ENCODE results near the gene SETD9.

SETD9 gene

GRCh38 chr5:56909294-56910209 is at the start of gene SETD9:
SETD9 (plus strand) TSS chr5:56909596; CDS start chr5:56909646, 50 bp downstream.
- DNase-seq = peak; percentile 96

GRCh38 chr5:56861893-56862485 is 47.4 kb upstream of the SETD9 start:
- DNase-seq = peak; percentile 39

- DNase-seq = no peak
Observed at GRCh38 chr5:56862909-56863308, 46.5 kb upstream of the SETD9 start.

- DNase-seq = no peak
Observed at GRCh38 chr5:56871777-56872176, 37.6 kb upstream of the SETD9 start.

GRCh38 chr5:56873056-56873455 is 36.3 kb upstream of the SETD9 start:
- DNase-seq = no peak

GRCh38 chr5:56876327-56876726 is 33.1 kb upstream of the SETD9 start:
- DNase-seq = no peak

- no peak for DNase-seq
Observed at GRCh38 chr5:56881571-56881970, 27.8 kb upstream of the SETD9 start.

- no peak for DNase-seq
Observed at GRCh38 chr5:56893251-56893951, 16.0 kb upstream of the SETD9 start.

- DNase-seq = no peak
Observed at GRCh38 chr5:56896763-56897162, 12.6 kb upstream of the SETD9 start.

- DNase-seq = no peak
Observed at GRCh38 chr5:56898213-56898612, 11.2 kb upstream of the SETD9 start.

- no peak for DNase-seq
Observed at GRCh38 chr5:56900395-56900794, 9.0 kb upstream of the SETD9 start.

- DNase-seq = peak; percentile 39
Observed at GRCh38 chr5:56900858-56901578, 8.4 kb upstream of the SETD9 start.

- DNase-seq = peak; percentile 63
Observed at GRCh38 chr5:56908942-56909293, 478 bp upstream of the SETD9 start.

- peak; percentile 64 for DNase-seq
Observed at GRCh38 chr5:56910210-56910965, 992 bp downstream of the SETD9 start.

- DNase-seq = no peak
Observed at GRCh38 chr5:56913766-56914165, 4.4 kb downstream of the SETD9 start.

GRCh38 chr5:56914678-56915077 is 5.3 kb downstream of the SETD9 start:
- no peak for DNase-seq

- no peak for DNase-seq
Observed at GRCh38 chr5:56917534-56917933, 8.1 kb downstream of the SETD9 start.

- no peak for DNase-seq
Observed at GRCh38 chr5:56918054-56918453, 8.7 kb downstream of the SETD9 start.

GRCh38 chr5:56919942-56920662 is 10.7 kb downstream of the SETD9 start:
- DNase-seq = no peak

GRCh38 chr5:56922922-56923321 is 13.5 kb downstream of the SETD9 start:
- no peak for DNase-seq

- no peak for DNase-seq
Observed at GRCh38 chr5:56934325-56934724, 24.9 kb downstream of the SETD9 start.

- DNase-seq = no peak
Observed at GRCh38 chr5:56938858-56939257, 29.5 kb downstream of the SETD9 start.

Data from NCI-H345 (cell line).